ENCODE results near the gene TELO2.

- TF ChIP-seq, protein P1, sequence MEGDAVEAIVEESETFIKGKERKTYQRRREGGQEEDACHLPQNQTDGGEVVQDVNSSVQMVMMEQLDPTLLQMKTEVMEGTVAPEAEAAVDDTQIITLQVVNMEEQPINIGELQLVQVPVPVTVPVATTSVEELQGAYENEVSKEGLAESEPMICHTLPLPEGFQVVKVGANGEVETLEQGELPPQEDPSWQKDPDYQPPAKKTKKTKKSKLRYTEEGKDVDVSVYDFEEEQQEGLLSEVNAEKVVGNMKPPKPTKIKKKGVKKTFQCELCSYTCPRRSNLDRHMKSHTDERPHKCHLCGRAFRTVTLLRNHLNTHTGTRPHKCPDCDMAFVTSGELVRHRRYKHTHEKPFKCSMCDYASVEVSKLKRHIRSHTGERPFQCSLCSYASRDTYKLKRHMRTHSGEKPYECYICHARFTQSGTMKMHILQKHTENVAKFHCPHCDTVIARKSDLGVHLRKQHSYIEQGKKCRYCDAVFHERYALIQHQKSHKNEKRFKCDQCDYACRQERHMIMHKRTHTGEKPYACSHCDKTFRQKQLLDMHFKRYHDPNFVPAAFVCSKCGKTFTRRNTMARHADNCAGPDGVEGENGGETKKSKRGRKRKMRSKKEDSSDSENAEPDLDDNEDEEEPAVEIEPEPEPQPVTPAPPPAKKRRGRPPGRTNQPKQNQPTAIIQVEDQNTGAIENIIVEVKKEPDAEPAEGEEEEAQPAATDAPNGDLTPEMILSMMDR (IDR thresholded peaks at IDR 0.05; ENCODE audit: low read length), result no peak
- TF ChIP-seq EZH2 (IDR thresholded peaks at IDR 0.05; ENCODE audit: borderline replicate concordance, low read length), result no peak
These were observed 41.2 kb downstream of the TELO2 start for GRCh38 chr16:1534021-1535020.
